HG02840 (cell line): ENCODE results near the gene SRGAP1.
"Not testable (repeated sequence)": the region's sequence is repeated elsewhere in the genome, so short reads cannot be mapped to it uniquely, and the experiment has no call there.

Source experiments
- ATAC-seq: cut with Tn5 transposase; IDR thresholded peaks from one replicate; pipeline ENCODE4 v1.9.1; 2021; ENCODE audit warnings: mild to moderate bottlenecking, moderate library complexity, moderate number of reproducible peaks; ENCODE audit not compliant: unreplicated experiment, low FRiP score

Gene SRGAP1

DNA sequence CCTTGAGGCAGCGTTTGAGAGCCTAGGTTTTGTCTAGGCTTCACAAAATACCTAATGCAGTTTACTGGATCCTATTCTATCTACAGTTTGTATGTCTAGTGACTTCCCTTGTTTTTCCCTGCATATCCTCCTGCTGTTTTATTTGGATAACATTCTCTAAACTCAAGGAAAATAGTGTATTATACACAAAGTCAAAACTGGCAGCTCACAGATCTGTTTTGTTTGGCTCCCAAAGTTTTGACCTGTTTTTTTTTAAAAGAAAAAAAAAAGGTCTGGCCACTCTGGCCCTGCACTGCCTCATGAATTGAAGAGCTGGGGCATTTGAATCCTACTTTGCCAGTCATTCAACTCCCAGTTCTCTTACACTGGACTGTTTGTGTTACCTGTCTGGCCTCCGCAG is 222.3 kb downstream of the SRGAP1 start:
- no peak for ATAC-seq

DNA sequence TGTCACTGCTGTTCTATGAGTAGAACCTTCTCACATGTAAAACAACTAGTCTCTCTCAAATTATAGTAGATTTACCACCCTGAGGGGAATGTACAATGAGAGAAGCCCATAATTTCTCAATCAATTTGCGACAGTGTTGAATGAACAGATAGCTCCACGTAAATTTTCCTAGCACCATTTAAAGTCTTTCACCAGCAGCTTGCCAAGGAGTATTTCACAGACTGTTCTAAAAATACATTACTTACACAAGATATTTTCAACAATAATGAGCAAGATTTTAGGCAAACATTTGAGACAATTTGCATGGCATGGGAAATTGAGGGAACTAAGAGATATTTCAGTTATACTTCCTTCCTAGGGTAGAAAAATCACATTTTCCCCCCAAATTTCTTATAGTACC is 226.0 kb downstream of the SRGAP1 start:
- ATAC-seq, result no peak

DNA sequence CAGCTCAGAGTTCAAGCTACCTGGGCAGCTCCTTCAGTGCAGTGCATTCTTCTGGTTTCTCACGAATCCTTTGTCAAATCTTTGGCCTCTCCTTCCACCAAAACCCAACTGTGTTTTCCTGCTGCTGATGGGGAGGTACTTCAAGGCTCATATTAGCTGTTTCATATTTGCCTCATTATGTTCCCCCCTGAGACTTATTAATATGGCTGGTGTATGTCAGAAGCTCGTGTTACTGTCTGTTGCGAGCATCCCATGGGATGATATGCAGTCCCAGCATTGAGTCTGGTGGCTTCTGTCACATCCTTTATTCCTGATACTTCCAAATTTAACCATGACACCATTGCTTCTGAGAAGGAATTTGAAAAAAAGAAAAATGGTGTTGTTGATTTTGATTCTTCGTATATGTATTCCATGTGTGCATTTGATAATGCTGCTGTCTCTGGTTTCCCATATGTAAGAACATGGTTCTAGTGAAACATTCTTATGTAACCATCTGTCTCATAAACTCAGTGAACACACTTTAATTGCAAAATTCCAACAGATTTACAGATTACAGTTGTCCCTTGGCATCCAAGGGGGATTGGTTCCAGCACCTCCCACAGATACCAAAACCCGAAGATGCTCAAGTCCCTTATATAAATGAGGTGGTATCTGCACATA is 228.5 kb downstream of the SRGAP1 start:
- no peak for ATAC-seq

DNA sequence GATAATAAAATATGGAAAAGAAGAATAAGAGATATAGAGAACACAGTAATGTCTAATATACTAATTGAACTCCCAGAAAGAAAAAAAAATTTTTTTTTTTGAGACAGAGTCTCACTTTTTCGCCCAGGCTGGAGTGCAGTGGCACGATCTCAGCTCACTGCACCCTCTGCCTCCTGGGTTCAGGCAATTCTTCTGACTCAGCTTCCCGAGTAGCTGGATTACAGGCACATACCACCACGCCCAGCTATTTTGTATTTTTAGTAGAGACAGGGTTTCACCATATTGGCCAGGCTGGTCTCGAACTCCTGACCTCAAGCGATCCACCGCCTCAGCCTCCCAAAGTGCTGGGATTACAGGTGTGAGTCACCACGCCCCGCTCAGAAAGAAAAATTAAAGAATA is 232.1 kb downstream of the SRGAP1 start:
- not testable (repeated sequence) for ATAC-seq

DNA sequence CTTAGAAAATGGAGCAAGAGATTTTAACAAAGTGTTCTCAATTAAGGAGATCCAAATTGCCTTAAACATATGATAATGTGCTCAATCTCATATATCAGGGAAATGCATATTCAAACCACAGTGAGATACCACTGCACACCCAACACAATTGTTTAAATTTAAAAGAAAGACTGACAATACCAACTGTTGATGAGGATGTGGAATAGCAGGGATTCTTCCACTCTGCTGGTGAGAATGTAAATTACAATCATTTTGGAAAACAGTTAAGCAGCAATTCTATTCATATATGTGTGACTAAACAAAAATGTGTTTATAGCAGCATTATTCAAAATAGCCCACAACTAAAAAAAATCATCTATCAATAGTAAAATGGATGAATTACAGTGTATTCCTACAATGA is 233.4 kb downstream of the SRGAP1 start:
- ATAC-seq, result no peak

DNA sequence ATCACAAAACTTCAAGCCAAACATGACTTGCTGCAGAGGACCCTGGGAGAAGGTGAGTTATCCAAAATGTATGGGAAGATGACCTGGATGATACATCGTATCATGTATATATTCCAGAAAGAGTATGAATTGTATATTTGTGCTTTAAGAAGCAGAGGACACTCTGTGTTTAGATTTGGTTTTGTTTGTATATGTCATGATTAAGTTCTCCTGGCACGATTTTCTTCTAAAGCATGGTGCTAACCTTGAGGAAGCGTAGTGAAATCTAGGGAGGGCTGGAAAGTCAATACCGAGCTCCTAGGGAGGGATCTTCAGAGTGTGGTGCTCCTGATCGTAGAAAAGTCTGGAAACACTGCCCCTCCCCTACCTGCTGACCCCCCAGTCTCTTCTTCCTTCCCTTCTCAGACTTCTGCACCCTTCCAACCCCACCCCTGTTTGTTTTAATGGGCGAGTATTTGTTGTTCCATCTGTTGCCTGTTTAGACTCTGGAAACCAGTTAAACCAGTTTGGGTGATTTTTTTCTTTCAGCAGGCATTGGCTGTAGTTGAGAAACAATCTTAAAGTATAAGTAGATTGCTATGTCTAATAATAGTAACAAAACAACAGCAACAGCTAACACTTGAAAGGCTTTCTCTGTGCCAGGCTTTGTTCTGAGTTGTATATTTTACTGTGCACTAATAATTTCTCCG is 236.0 kb downstream of the SRGAP1 start:
- ATAC-seq, result no peak

DNA sequence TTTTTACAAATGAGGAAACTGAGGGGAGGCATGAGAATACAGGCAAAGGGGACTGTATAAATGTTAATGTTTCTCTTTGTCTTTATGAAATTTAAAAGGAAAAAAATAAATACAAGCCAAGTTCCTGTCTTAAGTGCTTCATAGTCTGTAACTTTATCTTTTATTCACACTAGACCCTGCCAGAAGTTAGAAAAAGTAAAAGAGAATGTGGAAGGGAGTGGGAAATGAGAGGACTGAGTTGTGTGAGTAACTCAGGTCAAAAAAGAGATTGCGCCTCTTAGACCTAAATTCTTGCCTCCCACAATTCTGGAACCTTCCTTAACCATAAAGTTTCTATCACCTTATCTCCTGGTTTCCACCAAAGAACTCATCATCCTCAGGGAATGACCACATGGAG is 236.5 kb downstream of the SRGAP1 start:
- no peak for ATAC-seq

DNA sequence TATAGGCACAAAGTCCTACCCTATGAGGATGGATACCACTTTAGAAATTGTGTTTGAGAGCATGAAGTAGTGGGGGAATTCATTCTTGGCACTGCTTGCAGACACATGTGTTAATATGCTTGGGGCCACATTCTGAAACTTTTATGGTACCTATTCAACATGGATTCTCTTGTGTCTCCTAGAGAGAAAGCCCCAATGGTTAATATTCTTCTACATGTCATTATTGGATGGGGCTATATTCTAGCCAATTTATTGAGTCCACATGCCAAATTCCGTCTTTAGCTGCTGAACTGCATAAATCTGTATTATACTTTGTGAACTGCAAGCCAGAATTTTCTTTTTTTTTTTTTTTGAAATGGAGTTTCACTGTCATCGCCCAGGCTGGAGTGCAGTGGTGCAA is 237.6 kb downstream of the SRGAP1 start:
- ATAC-seq, result no peak

DNA sequence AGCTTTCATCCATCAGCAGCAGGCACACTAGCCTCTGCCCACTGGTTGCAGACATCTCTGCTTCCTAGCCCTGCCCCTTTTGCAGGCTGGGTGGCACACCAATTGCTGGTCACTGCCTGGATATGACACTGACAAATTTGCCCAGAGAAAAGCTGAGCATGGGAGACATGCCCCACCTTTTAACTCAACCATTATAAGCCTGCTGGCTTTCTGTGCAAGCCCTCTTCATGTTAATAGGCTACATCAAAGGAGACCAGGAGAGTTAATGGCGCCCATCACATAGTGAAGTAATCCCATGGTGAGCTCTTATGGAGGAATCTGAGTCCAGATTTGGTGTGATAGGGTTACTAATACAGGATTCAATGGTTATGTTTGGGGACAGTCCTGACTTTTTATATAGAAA is 238.4 kb downstream of the SRGAP1 start:
- no peak for ATAC-seq

DNA sequence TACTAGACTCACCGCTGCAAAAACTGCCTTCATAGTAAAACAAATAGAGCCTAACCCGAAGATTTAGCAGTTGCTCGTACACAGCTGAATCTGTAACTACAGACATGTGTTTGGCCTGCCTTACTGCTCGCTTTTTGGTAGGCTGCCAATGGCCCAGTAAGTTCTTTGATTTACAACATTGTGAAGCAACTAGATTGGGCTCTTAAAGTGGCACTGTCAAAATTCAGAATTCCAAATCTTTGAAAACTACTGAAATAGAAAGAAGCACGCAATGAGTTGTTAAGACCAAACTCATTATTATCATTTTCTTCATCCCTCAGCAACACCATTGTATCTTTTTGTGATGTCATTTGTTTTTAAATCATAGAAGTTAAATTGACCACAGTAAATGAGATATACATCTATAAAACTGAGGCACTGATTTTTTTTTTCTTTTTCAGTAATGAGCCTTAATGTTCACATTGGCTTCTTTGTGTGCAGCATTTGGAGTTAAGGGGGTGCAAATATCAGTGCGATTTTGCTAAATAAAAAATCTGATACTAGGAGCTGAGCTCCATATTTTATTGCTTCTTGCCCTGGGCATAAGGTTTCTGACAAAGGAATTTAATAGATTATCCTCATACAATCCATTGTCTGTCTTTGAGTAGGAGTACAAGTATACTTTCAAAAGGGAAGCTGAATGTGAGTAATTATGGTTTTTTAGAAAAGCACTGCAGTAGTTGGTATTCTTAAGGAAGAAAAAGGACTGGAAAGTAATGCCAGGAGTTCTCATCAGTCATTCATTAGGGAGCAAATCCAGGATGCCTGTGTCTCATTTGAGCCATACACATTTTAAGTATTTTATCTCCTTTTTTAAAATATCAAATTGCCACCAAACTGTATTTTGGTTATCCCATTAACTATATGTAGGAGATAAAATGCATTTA is 239.0 kb downstream of the SRGAP1 start:
- ATAC-seq, result no peak

DNA sequence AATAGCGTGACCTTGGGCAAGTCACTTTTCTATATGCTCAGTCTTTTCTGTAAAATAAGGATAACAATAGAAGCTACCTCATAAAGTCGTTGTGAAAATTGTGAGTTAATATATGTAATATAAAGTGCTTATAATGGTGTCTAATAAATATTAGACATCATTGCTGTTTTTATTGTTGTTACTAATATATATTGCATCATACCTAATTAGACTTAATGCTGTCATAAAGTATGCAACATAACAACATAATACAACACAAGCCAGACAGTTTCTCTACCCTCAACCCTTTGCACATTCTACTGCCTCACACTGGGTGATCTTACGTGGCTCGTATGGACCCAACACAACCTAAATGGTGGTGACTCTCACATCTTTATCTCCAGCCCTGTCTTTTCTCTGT is 240.7 kb downstream of the SRGAP1 start:
- no peak for ATAC-seq

DNA sequence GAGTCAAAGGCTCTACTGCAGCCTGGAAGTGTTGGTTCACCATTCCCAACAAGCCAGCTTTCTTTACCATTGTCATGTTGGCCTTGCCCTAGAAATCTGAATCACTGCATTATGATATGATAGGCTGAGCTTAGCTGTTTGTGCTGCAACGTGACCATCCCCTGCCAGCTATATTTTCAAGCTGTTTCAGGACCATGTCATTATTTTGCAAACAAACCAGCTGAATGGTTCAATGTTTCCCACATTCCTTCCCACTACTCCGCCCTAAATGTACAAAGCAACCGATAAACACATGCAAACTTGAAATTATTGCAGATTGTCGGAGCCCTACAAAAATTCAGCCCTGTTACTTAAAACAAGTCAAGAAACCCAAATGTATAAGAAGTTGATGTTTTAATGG is 241.5 kb downstream of the SRGAP1 start:
- ATAC-seq, result no peak

DNA sequence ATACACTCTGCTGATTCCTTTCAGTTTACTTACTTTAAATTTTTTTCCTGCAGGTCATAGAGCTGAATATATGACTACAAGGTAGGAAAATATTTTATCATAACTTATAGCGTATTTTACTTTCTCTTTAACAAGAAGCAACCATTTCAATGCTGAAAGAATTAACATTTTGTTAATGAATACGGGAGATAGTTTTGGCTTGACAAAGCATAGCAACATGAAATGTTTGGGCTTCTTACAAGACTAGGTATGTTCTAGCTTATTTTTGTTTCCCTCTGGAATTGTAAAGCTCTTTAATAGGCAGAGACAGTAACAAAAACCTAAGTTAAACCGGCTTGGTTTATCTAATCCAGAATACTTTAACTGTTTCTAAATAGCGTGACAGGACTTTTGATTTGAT is 242.4 kb downstream of the SRGAP1 start:
- ATAC-seq, result no peak

DNA sequence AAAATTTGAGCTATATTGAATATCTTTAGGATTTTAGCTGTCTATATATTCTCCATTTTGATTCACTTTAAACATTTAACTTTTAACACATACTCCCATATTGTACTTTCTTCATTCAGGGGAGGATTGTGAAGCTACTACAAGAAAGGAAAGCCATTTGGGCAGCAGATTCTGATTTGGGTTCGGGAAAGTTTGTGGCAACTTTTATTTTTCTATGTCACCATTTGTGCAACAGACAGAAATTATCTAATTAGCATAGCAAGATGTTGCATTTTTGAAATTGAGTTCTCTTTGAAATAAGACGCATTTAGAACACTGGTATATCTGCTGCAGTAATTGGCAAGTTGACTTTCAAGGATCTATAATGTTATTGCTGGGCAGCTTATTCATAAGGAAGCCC is 243.3 kb downstream of the SRGAP1 start:
- no peak for ATAC-seq

DNA sequence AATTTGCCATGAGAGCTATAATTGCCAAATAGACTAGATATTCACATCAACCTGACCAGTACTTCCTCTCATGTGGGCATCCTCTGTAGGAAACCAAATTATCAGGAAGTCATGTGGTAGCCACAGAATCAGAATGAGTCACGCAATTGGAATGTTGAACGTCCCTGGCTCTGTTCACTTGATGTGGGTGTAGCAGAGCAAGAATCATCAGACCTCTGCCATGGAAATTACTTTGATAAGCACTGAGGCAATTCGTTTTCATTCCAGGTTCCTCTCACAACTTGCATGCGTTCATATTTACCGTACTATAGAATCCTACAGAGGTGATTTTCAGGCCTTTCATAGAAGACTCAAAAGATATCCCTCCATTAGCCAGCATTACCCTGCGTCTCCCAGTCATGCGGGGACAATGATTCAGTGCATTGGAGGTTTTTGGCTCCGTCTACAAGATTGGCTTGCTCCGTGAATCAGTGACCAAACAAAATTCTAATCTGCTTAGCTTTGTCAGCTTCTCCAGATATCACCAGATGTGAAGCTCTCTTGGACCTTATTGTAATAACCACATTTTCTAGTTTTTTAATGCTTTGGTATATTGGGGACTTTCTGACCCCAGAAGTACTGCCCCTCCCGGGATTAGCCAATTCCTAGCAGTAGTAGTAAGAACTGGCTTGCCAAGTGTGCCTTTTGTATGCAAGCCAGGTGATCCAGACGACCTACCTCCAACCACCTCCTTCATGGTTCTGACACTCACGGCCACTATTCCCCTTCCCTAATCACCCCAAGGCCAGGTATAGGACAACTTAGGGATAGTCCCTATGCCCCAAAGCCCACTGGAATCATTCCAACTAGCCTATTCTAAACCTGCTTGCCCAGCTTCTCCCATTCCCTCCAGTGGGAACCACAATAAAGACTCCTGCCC is 244.2 kb downstream of the SRGAP1 start:
- ATAC-seq, result no peak

DNA sequence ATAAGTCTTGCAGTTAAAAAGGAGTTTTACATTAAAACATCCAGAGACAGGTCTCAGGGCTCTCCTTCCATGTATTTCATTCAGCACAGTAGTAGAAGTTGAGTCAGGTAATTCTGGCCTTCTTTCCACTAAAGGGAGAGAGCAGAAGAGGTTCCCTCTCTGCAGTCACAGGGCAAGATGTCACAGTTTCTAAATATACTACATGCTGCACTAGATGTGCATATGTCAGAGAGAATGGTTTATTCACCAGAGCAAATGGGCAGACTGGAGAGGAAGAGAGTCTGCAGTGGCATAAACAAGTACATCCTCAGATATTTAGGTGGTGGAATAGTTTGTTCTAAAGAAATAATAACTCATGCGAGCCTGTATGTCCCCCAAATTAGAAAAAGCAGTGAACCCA is 245.5 kb downstream of the SRGAP1 start:
- no peak for ATAC-seq

DNA sequence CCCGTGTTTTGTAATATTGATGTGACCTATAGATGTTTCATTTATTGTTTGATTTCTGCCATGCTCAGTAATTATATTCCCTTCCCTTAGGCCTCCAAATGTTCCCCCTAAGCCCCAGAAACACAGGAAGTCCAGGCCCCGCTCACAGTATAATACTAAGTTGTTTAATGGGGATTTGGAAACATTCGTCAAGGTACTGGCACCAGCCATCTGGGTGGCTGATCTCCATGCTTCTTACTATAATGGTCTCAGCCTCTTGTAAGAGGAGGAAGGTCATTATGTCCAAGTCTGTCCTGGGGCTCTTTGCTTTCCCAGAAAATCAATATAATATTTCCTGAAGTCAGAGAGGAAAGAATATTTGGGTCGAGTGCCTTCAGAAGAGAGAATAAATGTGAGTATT is 246.7 kb downstream of the SRGAP1 start:
- ATAC-seq, result no peak

DNA sequence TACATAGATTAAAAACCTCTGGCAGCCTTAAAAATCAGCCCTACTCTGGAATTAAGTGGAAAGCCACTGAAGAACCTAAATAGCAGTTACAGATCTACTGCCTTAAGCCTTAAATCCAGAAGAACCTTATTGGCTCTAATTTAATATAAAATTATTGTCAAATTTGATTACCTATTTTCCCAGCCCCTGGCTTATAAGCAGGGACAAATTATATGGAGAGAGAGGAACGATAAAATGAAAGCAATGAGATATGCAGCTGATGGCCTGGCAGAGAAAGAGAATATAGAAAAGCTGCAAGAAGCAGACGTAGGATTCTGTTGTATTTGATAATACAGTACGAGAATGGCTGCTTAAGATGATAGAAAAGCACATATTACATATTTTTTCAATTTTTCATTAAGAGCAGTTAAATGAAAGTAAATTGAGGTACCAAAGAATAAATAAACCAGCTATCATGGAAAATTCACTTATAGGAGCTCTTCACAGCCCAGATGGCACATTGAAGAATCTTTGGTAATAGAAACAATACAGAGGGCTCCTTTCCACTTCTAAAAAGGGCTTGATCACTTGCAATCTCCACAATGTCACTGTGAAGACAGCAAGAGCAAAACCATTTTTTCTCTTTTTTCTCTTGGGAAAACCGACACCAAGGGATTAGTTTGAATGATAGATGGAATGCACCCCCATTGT is 248.2 kb downstream of the SRGAP1 start:
- ATAC-seq, result no peak

DNA sequence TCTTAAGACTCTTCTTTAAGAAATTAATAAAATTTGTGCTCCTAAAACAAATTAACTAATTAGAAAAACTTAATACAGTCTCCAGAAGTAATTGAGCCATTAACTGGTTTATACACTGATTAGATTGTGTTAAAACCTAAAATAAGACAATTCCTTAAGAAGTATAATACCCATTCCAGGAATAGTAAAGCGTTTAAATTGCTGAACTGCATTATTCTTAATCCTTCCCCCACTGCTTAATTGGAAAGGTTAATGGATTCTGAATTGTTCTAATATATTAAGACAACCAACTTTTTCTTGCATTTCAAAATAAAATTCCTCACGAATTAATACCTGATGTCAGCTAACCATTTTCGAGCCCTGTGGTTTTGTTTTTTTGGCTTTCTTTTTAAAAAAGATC is 249.2 kb downstream of the SRGAP1 start:
- ATAC-seq, result no peak
